Panc1 (cell line): Measurements from ENCODE around the gene OSTF1.

Source experiments
- POLR2AphosphoS5 ChIP-seq: IDR thresholded peaks from 2 replicates; pipeline ENCODE4 v1.6.1; 2012; ENCODE audit warnings: mild to moderate bottlenecking, low read depth, low read length, moderate library complexity
- REST ChIP-seq, 2 experiments: IDR thresholded peaks; 2 replicates each; pipeline ENCODE4 v1.6.1; 2011 to 2012; ENCODE audit warnings: low read depth in 2 of 2, control low read depth in 1 of 2, low read length in 1 of 2, mild to moderate bottlenecking in 1 of 2, moderate library complexity in 1 of 2; ENCODE audit not compliant: insufficient read depth in 1 of 2
- TF ChIP-seq, protein P1 (sequence below): fragments of 450-650 bp; IDR thresholded peaks from 2 replicates; pipeline ENCODE4 v1.5.1; 2017; ENCODE audit warnings: mild to moderate bottlenecking

DNA sequence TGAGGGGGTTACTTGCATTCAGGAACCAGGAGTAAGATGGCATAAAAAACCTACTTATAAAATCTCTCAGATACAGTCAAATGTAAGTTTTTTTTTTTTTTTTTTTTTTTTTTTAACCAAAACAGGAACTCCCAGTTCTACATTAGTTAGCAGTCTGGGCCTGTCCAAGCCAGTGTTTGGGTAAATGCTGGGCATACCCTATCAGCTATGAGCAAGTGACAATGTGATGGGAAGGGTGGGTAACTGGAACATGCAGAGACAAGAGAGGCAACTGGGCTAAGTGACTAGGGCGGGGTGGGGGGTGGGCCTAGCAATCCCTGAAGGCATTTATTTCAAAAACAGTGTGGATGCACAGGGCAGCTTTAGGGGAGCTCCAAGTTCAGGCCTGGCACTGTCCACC, 2.7 kb upstream of the OSTF1 start:
- TF ChIP-seq REST (IDR thresholded peaks at IDR 0.05; ENCODE audit: insufficient read depth in 1 of 2, low read depth in 2 of 2, low read length in 1 of 2): no peak
- TF ChIP-seq, protein P1, sequence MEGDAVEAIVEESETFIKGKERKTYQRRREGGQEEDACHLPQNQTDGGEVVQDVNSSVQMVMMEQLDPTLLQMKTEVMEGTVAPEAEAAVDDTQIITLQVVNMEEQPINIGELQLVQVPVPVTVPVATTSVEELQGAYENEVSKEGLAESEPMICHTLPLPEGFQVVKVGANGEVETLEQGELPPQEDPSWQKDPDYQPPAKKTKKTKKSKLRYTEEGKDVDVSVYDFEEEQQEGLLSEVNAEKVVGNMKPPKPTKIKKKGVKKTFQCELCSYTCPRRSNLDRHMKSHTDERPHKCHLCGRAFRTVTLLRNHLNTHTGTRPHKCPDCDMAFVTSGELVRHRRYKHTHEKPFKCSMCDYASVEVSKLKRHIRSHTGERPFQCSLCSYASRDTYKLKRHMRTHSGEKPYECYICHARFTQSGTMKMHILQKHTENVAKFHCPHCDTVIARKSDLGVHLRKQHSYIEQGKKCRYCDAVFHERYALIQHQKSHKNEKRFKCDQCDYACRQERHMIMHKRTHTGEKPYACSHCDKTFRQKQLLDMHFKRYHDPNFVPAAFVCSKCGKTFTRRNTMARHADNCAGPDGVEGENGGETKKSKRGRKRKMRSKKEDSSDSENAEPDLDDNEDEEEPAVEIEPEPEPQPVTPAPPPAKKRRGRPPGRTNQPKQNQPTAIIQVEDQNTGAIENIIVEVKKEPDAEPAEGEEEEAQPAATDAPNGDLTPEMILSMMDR: no peak
- no peak for TF ChIP-seq POLR2AphosphoS5
